Medulla oblongata (tissue), 1 donor: ENCODE data around the gene MORN3.
A peak's percentile ranks its signal among the peaks of the same experiment; 100 is the strongest.
"Not testable (repeated sequence)": the region's sequence is repeated elsewhere in the genome, so short reads cannot be mapped to it uniquely, and the experiment has no call there.

Experiments
- DNase-seq: peaks from one replicate; pipeline ENCODE4 v3.0.0-alpha.2; 2015; ENCODE audit errors: extremely low spot score

The MORN3 gene, protein sequence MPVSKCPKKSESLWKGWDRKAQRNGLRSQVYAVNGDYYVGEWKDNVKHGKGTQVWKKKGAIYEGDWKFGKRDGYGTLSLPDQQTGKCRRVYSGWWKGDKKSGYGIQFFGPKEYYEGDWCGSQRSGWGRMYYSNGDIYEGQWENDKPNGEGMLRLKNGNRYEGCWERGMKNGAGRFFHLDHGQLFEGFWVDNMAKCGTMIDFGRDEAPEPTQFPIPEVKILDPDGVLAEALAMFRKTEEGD

DNA sequence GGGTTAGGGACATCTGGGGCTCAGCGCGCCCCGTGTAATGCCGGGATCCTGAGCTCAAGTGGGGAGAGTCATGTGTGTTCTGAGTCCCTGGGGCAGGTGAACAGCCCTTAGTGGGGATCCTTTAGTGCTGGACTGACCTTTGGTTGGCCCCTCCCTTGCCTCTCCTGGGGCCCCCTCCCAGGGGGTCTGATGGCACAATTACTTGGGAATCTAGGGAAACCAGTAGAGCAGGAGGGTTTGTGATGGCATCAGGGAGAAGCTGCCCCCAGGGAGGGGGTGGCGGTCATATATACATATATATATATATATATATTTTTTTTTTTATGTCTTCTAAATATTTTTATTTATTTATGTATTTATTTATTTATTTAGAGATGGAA, at the start of gene MORN3:
TSS of gene MORN3 (minus strand) at position 134 of the 380 bp plus-strand sequence. CDS start 171 bp downstream, outside the sequence.
- no peak for DNase-seq

DNA sequence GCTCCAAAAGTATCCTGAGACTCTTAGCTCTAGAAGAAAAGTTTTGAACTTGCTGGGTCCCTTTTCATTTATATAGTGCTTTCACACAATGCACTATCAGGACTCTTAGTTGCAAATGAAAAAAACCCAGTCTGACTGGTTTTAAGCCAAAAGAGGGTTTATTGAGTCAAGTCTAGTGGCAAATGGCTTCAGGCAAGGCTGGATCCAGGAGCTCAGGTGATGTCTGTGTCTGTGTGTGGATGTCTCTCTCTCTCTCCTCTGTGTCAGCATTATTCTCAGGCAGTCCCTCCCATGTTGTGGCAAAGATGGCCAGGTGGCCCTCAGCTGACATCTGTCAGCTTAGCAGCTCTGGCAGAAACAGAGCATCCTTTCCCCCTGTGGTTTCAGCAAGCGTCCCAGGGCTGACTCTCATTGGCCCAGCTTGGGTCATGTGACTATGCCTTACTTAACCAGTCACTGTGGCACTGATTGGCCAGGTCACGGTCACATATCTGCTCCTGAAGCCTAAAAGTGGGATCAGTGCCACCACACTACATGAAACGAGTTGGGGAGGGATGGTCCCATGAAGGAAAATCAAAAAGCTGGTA, 49.3 kb upstream of the MORN3 start:
- no peak for DNase-seq

DNA sequence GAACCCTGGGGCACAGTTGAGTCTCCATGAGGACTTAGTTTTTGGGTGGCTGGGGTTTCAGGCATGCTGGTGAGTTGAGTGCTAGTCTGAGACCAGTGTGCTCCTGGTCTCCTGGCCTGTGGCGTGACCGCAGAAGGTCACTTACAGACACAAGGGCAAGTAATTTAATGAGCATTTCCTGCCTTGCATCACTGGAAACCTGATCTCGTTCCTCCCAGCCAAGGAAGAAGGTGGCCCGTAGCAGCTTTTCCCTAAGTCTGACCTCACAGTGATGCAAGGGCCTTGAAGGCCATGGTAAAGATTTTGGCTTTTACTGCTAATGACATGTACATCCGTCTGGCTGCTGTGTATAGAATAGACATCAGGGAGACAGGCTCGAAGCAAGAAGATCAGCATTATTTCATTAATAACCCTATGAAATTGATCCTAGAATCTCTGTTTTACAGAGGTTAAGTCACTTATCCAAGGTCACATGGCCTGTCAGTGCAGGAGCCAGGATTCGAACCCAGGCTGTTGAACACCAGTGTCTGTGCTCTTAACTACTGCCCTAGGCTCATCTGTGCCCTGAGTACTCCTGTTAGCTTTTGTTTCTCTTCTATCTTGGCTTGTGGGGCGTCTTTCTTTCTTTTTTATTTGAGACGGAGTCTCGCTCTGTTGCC, 47.7 kb upstream of the MORN3 start:
- DNase-seq: no peak

DNA sequence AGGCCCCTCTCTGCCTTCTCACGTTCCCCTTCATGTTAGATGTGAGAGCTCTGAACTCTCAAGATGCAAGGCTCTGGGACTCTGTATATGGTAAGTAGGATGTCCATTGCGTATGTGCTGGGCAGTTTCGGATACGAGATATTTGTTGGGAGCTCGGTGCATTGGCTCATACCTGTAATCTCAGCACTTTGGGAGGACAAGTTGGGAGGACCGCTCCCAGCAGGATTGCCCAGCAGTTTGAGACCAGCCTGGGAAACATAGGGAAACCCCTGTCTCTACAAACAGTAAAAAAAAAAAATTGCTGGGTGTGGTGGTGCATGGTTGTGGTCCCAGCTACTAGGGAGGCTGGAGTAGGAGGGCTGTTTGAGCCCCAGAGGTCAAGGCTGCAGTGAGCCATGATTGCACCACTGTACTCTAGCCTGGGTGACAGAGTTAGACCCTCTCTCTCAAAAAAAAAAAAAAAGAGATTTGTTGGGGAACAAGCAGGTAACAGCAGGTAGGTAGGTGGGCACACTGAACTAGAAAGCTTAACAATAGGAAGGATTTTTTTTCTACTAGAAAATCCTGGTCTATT, 46.5 kb upstream of the MORN3 start:
- no peak for DNase-seq

DNA sequence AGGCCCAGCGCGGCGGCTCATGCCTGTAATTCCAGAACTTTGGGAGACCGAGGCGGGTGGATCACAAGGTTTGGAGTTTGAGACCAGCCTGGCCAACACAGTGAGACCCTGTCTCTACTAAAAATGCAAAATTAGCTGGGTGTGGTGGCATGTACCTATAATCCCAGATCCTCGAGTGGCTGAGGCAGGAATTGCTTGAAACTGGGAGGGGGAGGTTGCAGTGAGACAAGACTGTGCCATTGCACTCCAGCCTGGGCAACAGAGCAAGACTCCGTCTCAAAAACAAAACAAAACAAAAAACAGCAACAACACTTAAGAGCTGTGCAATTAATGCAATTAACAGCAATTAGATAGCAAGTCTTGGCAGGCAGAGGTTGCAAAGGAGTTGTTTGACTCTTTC, 45.6 kb upstream of the MORN3 start:
- DNase-seq: not testable (repeated sequence)

DNA sequence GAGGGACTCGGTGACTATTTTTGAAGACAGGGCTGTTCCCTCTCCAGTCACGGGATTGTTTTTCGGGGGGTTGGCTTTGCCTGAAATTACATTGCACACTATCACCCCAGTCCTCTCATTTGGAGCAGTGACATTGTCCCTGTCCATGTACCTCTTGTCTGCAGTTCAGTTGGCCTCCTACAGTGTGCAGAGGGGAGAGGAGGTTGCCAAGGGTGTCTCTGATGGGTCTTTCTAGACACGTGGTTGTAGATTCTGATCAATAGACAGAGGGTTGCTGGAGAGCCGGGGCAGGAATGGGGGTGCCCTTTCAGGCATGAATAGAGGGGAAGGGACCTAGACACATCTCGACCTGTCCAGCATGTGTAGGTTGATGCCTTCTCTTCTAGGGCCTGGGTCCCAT, 44.3 kb upstream of the MORN3 start:
- no peak for DNase-seq

DNA sequence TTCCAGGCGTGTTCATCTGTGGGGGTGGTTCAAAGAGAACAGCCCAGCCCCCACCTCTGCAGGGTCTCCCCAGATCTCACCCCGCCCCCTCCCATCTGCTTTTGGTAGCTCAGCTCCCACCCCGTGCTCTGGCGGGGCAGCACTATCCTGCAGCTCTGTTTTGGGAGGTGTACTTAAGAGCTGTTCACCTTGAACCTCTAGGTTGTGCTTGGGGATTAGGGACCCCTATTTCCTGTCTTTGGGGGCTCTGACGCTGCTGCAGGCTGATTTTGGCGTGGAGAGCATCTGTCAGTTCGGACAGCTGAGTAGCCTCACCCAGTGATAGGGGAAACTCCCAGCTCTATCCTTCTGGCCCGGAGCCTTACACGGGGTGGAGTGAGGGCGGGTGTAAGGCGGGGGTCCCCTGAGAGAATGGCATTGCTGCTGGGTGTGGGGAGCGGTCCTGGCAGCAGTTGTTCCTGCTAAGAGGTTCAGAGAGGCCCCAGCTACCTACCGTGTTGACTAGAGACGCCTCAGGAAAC, 43.9 kb upstream of the MORN3 start:
- no peak for DNase-seq

DNA sequence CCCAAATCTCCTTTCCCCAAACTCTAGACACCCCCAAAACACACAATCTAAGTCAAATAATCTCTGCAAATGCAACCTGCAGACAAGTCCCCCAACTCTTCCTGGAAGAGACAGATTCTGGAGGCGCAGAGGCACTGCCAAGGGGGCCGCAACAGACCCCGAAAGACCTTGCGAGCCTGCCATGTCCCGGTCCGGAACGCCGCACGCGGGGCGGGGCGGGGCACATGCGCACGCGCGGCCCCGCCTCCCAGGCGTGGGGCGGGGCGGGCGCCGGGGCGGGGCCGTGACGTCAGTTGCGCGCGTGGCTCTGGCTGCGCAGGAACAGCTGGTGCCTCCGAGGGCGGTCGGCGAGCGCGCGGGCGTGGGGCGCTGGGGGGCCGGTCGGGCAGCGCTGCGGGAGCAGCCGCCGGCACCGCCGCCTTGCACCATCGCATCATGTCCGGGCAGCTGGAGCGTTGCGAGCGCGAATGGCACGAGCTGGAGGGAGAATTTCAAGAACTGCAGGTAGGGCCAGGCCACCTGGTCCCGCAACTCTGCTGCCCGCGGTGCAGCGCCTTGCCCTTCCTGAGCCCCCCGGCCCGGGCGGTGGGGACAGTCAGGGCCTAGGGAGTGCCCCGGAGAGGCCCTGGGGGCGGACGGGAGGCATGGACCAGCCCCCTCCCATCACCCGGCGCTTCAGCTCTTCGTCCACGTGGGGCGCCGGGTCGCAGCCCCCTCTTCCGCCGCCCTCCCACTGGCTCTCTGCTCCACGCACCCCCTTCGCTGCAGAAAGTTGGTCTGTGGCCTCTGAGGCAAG, 43.2 kb upstream of the MORN3 start, which contains the start of gene TMEM120B:
TSS of gene TMEM120B (plus strand) at position 292 of the 796 bp plus-strand sequence. CDS start at position 436, 144 bp downstream.
- peak; percentile 80 for DNase-seq

DNA sequence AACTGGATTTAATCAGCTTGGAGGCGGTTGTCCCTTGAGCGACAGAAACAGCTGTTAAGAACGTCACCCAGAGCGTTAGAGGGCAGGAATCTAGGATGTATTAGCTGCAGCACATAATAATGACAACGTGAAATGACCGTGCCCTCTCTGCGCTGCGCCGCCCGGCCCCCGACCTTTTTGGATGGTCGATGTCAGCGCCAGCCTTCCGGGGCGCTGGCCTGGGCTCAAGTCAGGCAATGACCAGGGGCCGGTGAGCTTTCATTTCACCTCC, 42.7 kb upstream of the MORN3 start:
- DNase-seq: peak; percentile 66

DNA sequence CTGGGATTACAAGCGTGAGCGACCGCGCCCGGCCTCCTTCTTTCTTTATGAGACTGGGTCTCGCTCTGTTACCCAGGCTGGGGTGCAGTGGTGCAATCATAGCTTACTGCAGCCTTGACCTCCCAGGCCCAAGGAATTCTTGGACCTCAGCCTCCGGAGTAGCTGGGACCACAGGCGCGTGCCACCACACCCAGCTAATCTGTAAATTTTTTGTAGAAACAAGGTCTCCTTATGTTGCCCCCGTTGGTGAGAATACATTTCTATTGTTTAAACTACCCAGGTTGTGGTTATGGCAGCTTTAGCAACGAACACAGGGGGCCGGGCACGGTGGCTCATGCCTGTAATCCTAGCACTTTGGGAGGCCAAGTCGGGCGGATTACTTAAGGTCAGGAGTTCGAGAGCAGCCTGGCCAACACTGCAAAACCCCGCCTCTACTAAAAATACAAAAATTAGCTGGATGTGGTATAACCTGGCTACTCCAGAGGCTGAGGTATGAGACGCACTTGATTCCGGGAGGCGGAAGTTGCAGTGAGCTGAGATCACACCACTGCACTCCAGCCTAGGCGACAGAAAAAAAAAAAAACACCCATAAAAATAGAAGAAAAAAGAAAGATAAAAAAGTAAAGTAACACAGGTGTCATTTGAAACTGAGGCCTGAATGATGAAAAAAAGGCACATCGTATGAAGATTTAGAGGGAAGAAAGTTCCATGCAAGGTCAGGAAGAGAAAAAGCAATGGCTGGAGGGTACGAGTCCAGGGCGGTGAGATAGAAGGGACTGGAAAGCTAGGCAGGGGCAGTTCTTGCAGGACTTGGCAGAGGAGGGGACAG, 42.1 kb upstream of the MORN3 start:
- DNase-seq: no peak

DNA sequence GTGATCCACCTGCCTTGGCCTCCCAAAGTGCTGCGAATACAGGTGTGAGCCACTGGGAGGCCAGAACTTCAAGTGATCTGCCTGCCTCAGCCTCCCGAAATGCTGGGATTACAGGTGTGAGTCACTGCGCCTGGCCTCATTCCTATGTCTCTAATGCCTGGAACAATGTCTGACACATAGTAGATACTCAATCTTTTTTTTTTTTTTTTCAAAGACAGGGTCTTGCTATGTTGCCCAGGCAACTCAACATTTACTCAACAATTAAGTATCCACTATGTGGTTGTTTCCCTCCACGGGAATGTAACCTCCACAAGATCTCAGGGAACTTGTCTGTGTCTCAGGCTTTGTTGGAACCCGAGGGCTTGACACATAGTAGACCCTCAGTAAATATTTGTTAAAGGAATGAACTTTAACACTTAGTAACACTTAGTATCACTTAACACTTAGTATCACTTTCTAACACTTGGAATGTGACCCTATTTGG, 40.1 kb upstream of the MORN3 start:
- DNase-seq: no peak

DNA sequence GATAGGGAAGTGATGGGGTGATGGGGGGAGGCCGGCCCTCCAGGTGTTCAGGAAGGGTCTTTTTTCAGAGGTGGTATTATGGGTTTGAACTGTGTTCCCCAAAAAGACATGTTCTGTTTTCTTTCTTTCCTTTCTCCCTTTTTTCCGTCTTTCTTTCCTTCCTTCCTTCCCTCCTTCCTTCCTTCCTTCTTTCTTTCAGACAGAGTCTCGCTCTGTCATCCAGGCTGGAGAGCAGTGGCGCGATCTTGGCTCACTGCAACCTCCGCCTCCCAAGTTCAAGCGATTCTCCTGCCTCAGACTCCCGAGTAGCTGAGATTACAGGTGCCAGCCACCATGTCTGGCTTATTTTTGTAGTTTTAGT, 39.6 kb upstream of the MORN3 start:
- not testable (repeated sequence) for DNase-seq

DNA sequence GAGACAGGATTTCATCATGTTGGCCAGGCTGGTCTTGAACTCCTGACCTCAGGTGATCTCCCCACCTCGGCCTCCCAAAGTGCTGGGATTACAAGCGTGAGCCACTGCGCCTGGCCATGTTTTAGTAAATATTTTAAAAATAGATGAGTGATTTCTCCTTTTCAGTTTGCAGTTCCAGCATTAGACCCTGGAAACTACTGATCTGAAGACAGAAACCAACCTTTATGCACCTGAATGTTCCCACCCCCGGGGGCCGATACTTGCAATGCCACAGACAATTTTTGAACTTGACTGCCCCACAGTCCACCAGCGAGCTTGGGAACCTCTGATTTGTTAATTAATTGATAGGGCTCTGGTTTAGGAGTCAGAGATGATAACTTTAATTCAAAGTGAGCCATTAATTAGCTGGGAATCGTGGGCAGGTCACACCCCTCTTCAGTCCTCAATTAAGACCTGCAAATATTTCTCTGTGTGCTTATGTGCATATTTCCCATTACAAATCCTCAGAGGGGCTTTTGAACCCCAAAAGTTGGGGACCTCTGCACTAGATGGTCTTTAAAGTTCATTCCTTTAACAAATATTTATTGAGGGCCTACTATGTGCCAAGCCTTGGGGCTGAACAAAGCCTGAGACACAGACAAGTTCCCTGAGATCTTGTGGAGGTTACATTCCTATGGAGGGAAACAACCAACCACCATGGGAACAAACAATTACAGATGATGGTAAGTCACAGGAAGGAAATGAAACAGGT, 39.0 kb upstream of the MORN3 start:
- no peak for DNase-seq

DNA sequence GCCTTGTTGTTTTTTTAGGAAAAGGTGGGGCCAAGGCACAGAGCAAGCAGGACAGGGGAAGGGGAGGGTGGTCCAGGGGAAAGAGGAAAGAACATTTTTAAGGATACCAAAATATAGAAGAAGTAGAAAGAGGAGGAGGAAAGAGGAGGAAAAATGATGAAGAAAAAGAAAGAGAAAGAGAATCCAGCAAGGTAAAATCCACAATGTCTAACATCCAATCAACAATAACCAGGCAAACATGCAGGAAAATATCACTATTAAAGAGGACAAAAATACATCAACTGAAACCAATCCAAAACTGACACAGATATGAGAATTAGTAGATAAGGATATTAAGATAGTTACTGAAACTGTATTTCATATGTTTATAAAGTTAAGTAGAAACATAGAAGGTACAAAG, 36.1 kb upstream of the MORN3 start:
- no peak for DNase-seq

DNA sequence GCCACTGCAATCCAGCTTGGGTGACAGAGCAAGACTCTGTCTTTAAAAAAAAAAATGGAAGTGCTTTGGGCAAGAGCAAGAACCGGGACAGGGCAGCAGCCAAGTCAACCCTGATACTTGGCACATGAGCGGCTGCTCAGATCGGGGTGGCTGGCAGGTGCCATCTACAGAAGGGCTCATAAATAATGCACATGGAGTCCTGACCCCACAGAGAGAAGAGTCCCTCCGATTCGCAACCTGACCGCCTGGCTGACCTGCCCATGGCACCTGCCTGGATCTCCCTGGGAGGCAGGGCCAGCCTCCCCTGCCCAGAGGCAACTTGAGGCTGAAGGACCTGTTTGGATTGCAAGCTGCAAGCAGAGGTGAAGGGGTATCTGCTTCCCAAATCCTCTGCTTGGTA, 33.5 kb upstream of the MORN3 start:
- no peak for DNase-seq

DNA sequence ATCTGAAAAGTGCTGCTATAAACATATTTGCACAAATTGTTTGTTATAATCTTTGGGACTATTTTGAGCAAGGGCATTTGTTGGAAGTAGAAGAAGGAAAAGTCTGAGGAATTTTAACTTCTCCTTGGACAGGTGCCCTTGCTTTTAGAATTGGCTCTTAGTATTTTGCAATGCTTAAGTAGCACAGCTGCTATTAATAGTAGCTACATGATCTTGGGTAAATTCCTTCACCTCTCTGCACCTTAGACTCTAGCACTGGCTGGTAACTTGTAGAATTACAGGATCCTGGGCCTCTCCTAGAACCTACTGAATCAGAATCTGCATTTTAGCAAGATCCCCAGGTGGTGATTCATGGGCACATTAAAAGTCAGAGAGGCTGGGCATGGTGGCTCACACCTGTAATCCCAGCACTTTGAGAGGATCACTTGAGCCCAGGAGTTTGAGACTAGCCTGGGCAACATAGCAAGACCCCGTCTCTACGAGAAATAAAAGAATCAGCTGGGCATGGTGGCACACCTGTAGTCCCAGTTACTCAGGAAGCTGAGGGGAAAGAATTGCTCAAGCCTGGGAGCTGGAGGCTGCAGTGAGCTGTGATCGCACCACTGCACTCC, 32.3 kb upstream of the MORN3 start:
- DNase-seq: no peak

DNA sequence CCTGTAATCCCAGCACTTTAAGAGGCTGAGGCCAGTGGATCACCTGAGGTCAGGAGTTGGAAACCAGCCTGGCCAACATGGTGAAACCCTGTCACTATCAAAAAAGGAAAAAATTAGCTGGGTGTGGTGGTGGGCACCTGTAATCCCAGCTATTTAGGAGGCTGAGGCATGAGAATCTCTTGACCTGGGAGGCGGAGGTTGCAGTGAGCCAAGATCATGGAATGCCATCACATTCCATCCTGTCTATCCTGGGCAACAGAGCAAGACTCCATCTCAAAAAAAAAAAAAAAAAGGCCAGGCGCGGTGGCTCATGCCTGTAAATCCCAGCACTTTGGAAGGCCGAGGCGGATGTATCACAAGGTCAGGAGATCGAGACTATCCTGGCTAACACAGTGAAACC, 28.4 kb upstream of the MORN3 start:
- not testable (repeated sequence) for DNase-seq

DNA sequence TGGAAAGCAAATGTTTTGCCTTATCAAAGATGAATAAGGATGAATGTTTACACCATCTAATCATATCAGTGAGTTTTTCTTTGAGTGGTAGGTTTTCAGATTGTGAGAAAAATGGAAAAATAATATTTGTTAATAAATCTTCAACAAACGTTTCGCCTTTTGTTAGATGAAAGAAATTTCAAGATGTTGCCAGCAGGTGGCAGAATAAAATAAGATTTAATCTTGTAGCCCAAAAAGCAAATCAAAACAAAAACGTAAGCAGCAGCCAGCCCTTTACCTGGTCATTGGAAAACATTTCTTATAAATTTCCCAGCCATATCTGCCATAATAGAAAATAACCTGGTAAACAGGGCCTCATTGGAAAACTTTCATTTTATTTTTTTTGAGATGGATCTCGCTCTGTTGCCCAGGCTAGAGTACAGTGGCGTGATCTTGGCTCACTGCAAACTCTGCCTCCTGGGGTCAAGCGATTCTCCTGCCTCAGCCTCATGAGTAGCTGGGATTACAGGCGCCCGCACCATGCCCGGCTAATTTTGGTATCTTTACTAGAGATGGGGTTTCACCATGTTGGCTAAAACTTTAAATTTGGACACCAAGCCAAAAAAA, 27.7 kb upstream of the MORN3 start:
- DNase-seq: peak; percentile 81

DNA sequence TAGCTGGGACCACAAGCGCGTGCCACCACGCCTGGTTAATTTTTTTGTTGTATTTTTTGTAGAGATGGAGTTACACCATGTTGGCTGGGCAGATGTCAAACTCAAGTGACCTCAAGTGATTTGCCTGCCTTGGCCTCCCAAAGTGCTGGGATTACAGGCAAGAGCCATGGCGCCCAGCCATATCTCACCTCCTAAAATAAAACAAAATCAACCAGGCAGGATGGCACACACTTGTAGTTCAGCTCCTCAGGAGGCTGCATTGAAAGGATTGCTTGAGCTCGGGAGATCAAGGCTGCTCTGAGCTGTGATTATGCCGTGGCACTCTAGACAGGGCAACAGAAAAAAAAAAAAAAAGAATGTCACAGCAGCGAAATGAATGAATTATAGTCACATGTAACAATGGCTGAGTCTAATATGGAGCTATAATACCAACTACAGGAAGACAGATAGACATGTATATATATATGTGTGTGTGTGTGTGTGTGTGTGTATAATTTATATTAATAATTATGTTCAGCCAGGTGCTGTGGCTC, 23.8 kb upstream of the MORN3 start:
- DNase-seq: no peak
